ENCODE measurements around the gene DLG2.

The DLG2 gene

GRCh38 chr11:84413549-84413948 lies 1213.6 kb downstream of the DLG2 start:
- POLR2A ChIA-PET, result no interaction called here
- CTCF ChIA-PET, result interaction anchor here (1.0 kb wide), 1 partner anchor 28 kb away, joined by 3 read pairs; no protein-coding TSS in a partner anchor
- H3K4me3 ChIP-seq (ENCODE audit: low read depth, low read length), result no peak overlapping the region
- DNase-seq (ENCODE audit: low read depth, low spot score), result no peak
- TF ChIP-seq CTCF (IDR thresholded peaks at IDR 0.05; ENCODE audit: insufficient read depth, low read length, missing control alignments), result no peak

- TF ChIP-seq CTCF (IDR thresholded peaks at IDR 0.05; ENCODE audit: insufficient read depth, low read length, missing control alignments), result no peak
- no peak overlapping the region for H3K4me3 ChIP-seq (ENCODE audit: low read depth, low read length)
- no peak for DNase-seq (ENCODE audit: low read depth, low spot score)
- ChIA-PET POLR2A (no interaction called here), CTCF (interaction anchor here (1.0 kb wide), 1 partner anchor 27 kb away, joined by 3 read pairs; no protein-coding TSS in a partner anchor)
Observed at GRCh38 chr11:84412862-84413261, 1214.3 kb downstream of the DLG2 start.

- ChIA-PET CTCF (no interaction called here), POLR2A (no interaction called here)
- TF ChIP-seq CTCF (IDR thresholded peaks at IDR 0.05; ENCODE audit: insufficient read depth, low read length, missing control alignments), result no peak
- DNase-seq (ENCODE audit: low read depth, low spot score), result no peak
- no peak overlapping the region for H3K4me3 ChIP-seq (ENCODE audit: low read depth, low read length)
Observed at GRCh38 chr11:84408946-84409411, 1218.2 kb downstream of the DLG2 start.

- ChIA-PET POLR2A (no interaction called here), CTCF (no interaction called here)
- no peak overlapping the region for H3K4me3 ChIP-seq (ENCODE audit: low read depth, low read length)
- DNase-seq (ENCODE audit: low read depth, low spot score), result no peak
- no peak for TF ChIP-seq CTCF (IDR thresholded peaks at IDR 0.05; ENCODE audit: insufficient read depth, low read length, missing control alignments)
Observed at GRCh38 chr11:84407091-84407490, 1220.1 kb downstream of the DLG2 start.

GRCh38 chr11:84398017-84398626 lies 1229.0 kb downstream of the DLG2 start:
- ChIA-PET CTCF (interaction anchor here (0.8 to 3.5 kb wide), 9 partner anchors 11 to 168 kb away, joined by 3 to 39 read pairs (median 3); no protein-coding TSS in a partner anchor), POLR2A (no interaction called here)
- no peak overlapping the region for H3K4me3 ChIP-seq (ENCODE audit: low read depth, low read length)
- DNase-seq (ENCODE audit: low read depth, low spot score), result no peak
- peak; percentile 36 for TF ChIP-seq CTCF (IDR thresholded peaks at IDR 0.05; ENCODE audit: insufficient read depth, low read length, missing control alignments)

GRCh38 chr11:84396521-84396920 lies 1230.6 kb downstream of the DLG2 start:
- DNase-seq (ENCODE audit: low read depth, low spot score), result no peak
- H3K4me3 ChIP-seq (ENCODE audit: low read depth, low read length), result no peak overlapping the region
- CTCF ChIA-PET, result interaction anchor here (0.9 to 2.5 kb wide), 4 partner anchors 10 to 128 kb away, joined by 5 to 15 read pairs (median 6); no protein-coding TSS in a partner anchor
- POLR2A ChIA-PET, result interaction anchor here (1.2 kb wide), 1 partner anchor 15 kb away, joined by 3 read pairs; no protein-coding TSS in a partner anchor
- TF ChIP-seq CTCF (IDR thresholded peaks at IDR 0.05; ENCODE audit: insufficient read depth, low read length, missing control alignments), result no peak
